Neural progenitor cell (in vitro differentiated cells): Measurements from ENCODE around the gene HSPG2. TPM values are rescaled to one million over a fixed set of nuclear protein-coding genes. Genes with fewer than 3 reads are reported as not detected.

Source experiments
- DNase-seq: peaks from one replicate; pipeline ENCODE4 v3.0.0-alpha.2; 2016; ENCODE audit warnings: low spot score
- H2AFZ ChIP-seq: fragments of 200-600 bp; sonication (generic); replicated peaks from 2 replicates; pipeline ENCODE4 v1.6.1; 2016; ENCODE audit warnings: antibody characterized with exemption
- H3F3A ChIP-seq: fragments of 200-600 bp; sonication (generic); 2 replicates; pipeline ENCODE4 v1.6.1; 2016; ENCODE audit warnings: antibody characterized with exemption, low read depth
- H3K27ac ChIP-seq: fragments of 200-600 bp; sonication (generic); 2 replicates; pipeline ENCODE4 v1.5.1; 2016; ENCODE audit warnings: mild to moderate bottlenecking
- H3K27me3 ChIP-seq: fragments of 200-600 bp; sonication (generic); 2 replicates; pipeline ENCODE4 v1.6.1; 2016; ENCODE audit warnings: mild to moderate bottlenecking, moderate library complexity
- H3K36me3 ChIP-seq: fragments of 200-600 bp; sonication (generic); 2 replicates; pipeline ENCODE4 v1.5.1; 2016
- H3K4me1 ChIP-seq: fragments of 200-600 bp; sonication (generic); 2 replicates; pipeline ENCODE4 v1.6.1; 2016; ENCODE audit warnings: mixed run types
- H3K4me2 ChIP-seq: fragments of 200-600 bp; sonication (generic); 2 replicates; pipeline ENCODE4 v1.6.1; 2016
- H3K4me3 ChIP-seq: fragments of 200-600 bp; sonication (generic); 2 replicates; pipeline ENCODE4 v1.5.1; 2016
- H3K79me2 ChIP-seq: fragments of 200-600 bp; sonication (generic); 2 replicates; pipeline ENCODE4 v1.6.1; 2016; ENCODE audit warnings: low read depth
- H3K9ac ChIP-seq: fragments of 200-600 bp; sonication (generic); 2 replicates; pipeline ENCODE4 v1.6.1; 2016
- H3K9me3 ChIP-seq: fragments of 200-600 bp; sonication (generic); 2 replicates; pipeline ENCODE4 v1.5.1; 2016; ENCODE audit warnings: low read depth
- H4K20me1 ChIP-seq: fragments of 200-600 bp; sonication (generic); 2 replicates; pipeline ENCODE4 v1.6.1; 2016; ENCODE audit warnings: low read depth
- H3K27ac Mint-ChIP-seq: 3 replicates; pipeline ENCODE4 v1.8.0; 2021; ENCODE audit warnings: mixed read lengths
- H3K27me3 Mint-ChIP-seq: 2 replicates; pipeline ENCODE4 v1.8.0; 2022; ENCODE audit warnings: low read depth, mild to moderate bottlenecking, inconsistent platforms, moderate library complexity, mixed read lengths; ENCODE audit not compliant: insufficient read depth
- H3K36me3 Mint-ChIP-seq: 3 replicates; pipeline ENCODE4 v1.8.0; 2021; ENCODE audit warnings: mixed read lengths
- H3K4me1 Mint-ChIP-seq: 3 replicates; pipeline ENCODE4 v1.8.0; 2021; ENCODE audit warnings: mixed read lengths
- H3K4me3 Mint-ChIP-seq: 3 replicates; pipeline ENCODE4 v1.8.0; 2021; ENCODE audit warnings: mild to moderate bottlenecking, moderate library complexity, mixed read lengths
- H3K9me3 Mint-ChIP-seq: 3 replicates; pipeline ENCODE4 v1.8.0; 2020; ENCODE audit warnings: mixed read lengths
- CTCF ChIP-seq: fragments of 200-600 bp; sonication (generic); IDR thresholded peaks from 2 replicates; pipeline ENCODE4 v1.5.1; 2017; ENCODE audit warnings: antibody characterized with exemption, mild to moderate bottlenecking
- EZH2 ChIP-seq: fragments of 200-600 bp; sonication (generic); IDR thresholded peaks from 2 replicates; pipeline ENCODE4 v1.6.1; 2017; ENCODE audit warnings: antibody characterized with exemption, mild to moderate bottlenecking, moderate library complexity
- EZH2phosphoT487 ChIP-seq: fragments of 200-600 bp; sonication (generic); IDR thresholded peaks from 2 replicates; pipeline ENCODE4 v1.6.1; 2017; ENCODE audit warnings: antibody characterized with exemption
- total RNA-seq: library from RNA; depleted of rRNA; stranded (reverse); fragments of >200 nt; gene quantifications from 2 replicates; pipeline ENCODE4 v1.2.3, GENCODE V29; 2015; ENCODE audit warnings: low replicate concordance

Gene HSPG2
- total RNA-seq, 1 donor from 2014 or later = 6.9 TPM

GRCh38 chr1:21815724-21816321, 121.3 kb downstream of the HSPG2 start:
- H3K36me3 ChIP-seq = no peaks in the 10 kb centered on the region
- H3K9ac ChIP-seq = no peak overlapping the region
- no peak overlapping the region for H3K27ac ChIP-seq
- H3K4me3 Mint-ChIP-seq = no peak overlapping the region
- peaks cover 6% of the 10 kb centered on the region for H3K27me3 Mint-ChIP-seq
- no peak overlapping the region for H3K4me3 ChIP-seq
- DNase-seq = no peak
- peaks cover 2% of the 10 kb centered on the region for H3K36me3 Mint-ChIP-seq
- no peak overlapping the region for H3K4me2 ChIP-seq
- TF ChIP-seq EZH2phosphoT487 = no peak
- no peak for TF ChIP-seq EZH2
- H3F3A ChIP-seq = peaks cover 5% of the 10 kb centered on the region
- H3K4me1 Mint-ChIP-seq = peaks cover 33% of the 10 kb centered on the region
- H3K79me2 ChIP-seq = no peaks in the 10 kb centered on the region
- no peaks in the 10 kb centered on the region for H3K4me1 ChIP-seq
- H3K27ac Mint-ChIP-seq = no peak overlapping the region
- no peaks in the 10 kb centered on the region for H4K20me1 ChIP-seq
- no peaks in the 10 kb centered on the region for H3K9me3 ChIP-seq
- no peak overlapping the region for H2AFZ ChIP-seq
- no peaks in the 10 kb centered on the region for H3K9me3 Mint-ChIP-seq
- H3K27me3 ChIP-seq = peaks cover 13% of the 10 kb centered on the region

GRCh38 chr1:21814981-21815582, 122.0 kb downstream of the HSPG2 start:
- Mint-ChIP-seq H3K4me3 (peak overlapping the region; percentile 3), H3K27ac (no peak overlapping the region), H3K36me3 (no peaks in the 10 kb centered on the region), H3K4me1 (peaks cover 31% of the 10 kb centered on the region), H3K27me3 (peaks cover 4% of the 10 kb centered on the region), H3K9me3 (no peaks in the 10 kb centered on the region)
- no peak overlapping the region for H3K4me3 ChIP-seq
- peaks cover 13% of the 10 kb centered on the region for H3K27me3 ChIP-seq
- no peak overlapping the region for H3K4me2 ChIP-seq
- peak overlapping the region; percentile 78 for H2AFZ ChIP-seq
- no peaks in the 10 kb centered on the region for H3K4me1 ChIP-seq
- no peak overlapping the region for H3K27ac ChIP-seq
- no peaks in the 10 kb centered on the region for H3K9me3 ChIP-seq
- DNase-seq = no peak
- TF ChIP-seq EZH2 = no peak
- TF ChIP-seq EZH2phosphoT487 = no peak
- no peak for TF ChIP-seq CTCF
- no peaks in the 10 kb centered on the region for H4K20me1 ChIP-seq
- no peak overlapping the region for H3K9ac ChIP-seq
- H3F3A ChIP-seq = peaks cover 5% of the 10 kb centered on the region
- no peaks in the 10 kb centered on the region for H3K79me2 ChIP-seq
- no peaks in the 10 kb centered on the region for H3K36me3 ChIP-seq

- peak overlapping the region; percentile 66 for H3K4me2 ChIP-seq
- H3K27me3 Mint-ChIP-seq = peaks cover 4% of the 10 kb centered on the region
- peaks cover 31% of the 10 kb centered on the region for H3K4me1 Mint-ChIP-seq
Observed at GRCh38 chr1:21814241-21814918, 122.7 kb downstream of the HSPG2 start.

More at GRCh38 chr1:21814241-21814918, 122.7 kb downstream of the HSPG2 start:
- TF ChIP-seq EZH2phosphoT487 = no peak
- TF ChIP-seq EZH2 = peak; percentile 55
- TF ChIP-seq CTCF = peak; percentile 83
- Mint-ChIP-seq H3K9me3 (no peaks in the 10 kb centered on the region), H3K4me3 (peak overlapping the region; percentile 77), H3K36me3 (no peaks in the 10 kb centered on the region), H3K27ac (no peak overlapping the region)
- Histone ChIP-seq H3K4me1 (no peaks in the 10 kb centered on the region), H3K27ac (no peak overlapping the region), H4K20me1 (no peaks in the 10 kb centered on the region), H3K79me2 (no peaks in the 10 kb centered on the region), H3F3A (peaks cover 5% of the 10 kb centered on the region), H3K9me3 (no peaks in the 10 kb centered on the region), H3K27me3 (peaks cover 13% of the 10 kb centered on the region), H3K36me3 (no peaks in the 10 kb centered on the region), H2AFZ (peak overlapping the region; percentile 78), H3K4me3 (peak overlapping the region; percentile 53), H3K9ac (no peak overlapping the region)
- DNase-seq = peak; percentile 85
